DMS79 (cell line): ENCODE results near the gene RGS19.
A peak's percentile ranks its signal among the peaks of the same experiment; 100 is the strongest.
"Not testable (repeated sequence)": the region's sequence is repeated elsewhere in the genome, so short reads cannot be mapped to it uniquely, and the experiment has no call there.

Experiments
- DNase-seq: peaks from one replicate; lab custom pipeline; 2025; lab: John Stamatoyannopoulos, UW

RGS19 gene

DNA sequence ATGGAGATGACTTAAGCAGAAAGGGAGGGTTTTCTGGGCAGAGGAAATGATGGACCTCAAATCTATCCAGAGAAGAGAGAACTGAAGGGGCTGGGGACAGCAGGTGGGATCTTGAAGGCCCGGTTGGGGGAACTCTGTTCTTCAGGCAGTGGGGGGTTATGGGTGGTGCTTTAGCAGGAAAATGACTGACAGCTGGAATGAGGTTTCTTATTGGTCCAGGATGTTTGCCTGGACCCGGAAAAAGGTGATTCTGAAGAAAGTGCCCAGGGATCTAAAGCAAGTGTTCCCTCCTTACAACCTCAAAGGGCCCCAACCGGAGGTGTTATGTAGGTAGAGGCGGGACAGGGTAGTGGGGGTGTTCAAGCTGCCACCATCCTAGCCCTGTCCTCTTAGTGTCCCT, 16.1 kb upstream of the RGS19 start:
- no peak for DNase-seq

DNA sequence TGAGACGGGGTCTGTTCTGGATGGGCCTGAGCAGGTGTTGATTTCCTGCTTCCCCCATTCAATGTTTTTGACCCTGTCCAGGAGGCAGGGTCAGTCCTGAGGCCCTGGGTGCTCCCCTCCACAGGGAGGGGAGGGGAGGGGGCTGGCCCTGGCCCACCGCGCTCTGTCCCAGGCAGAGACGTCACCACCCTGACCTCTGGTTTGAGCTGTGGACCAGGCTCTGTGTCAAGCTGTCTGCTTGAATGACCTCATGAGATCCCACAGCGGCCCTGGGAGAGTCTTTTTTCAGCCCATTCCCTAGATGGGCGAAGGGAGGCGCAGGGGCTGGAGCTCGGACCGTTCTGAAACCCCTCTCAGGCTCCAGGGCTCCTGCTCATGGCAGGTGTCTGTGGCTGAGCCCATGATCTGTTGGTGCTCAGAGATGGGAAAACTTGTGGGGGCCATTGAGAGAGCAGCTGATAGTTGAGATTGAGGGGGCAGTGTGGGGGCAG, 13.7 kb upstream of the RGS19 start:
- DNase-seq, result no peak

- no peak for DNase-seq
Observed at GRCh38 chr20:64092258-64093012, 13.1 kb upstream of the RGS19 start.

GRCh38 chr20:64091770-64092169, 12.5 kb upstream of the RGS19 start:
- DNase-seq, result no peak

DNA sequence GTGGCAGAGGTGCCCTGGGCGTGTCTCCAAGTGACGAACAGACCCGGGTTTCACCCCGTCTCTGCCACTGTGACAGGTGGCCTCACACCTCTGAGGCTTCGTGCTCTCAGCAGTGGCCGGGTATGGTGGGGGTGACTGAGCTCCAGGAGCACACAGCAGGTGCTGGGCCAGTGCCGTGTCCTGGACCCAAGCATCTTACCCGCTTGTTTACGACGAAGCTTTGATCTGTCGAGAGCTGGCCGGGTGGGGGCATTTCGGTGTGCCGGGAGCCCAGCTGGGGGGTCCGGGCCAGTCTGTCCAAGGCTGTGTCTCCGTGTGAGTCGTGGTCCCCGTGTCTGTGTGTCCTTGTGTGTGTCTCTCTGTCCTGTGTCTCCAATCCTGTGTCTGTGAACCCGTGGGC, 12.0 kb upstream of the RGS19 start:
- DNase-seq, result no peak

- peak; percentile 33 for DNase-seq
Observed at GRCh38 chr20:64090165-64090564, 10.8 kb upstream of the RGS19 start.

- not testable (repeated sequence) for DNase-seq
Observed at GRCh38 chr20:64088586-64088985, 9.3 kb upstream of the RGS19 start.

DNA sequence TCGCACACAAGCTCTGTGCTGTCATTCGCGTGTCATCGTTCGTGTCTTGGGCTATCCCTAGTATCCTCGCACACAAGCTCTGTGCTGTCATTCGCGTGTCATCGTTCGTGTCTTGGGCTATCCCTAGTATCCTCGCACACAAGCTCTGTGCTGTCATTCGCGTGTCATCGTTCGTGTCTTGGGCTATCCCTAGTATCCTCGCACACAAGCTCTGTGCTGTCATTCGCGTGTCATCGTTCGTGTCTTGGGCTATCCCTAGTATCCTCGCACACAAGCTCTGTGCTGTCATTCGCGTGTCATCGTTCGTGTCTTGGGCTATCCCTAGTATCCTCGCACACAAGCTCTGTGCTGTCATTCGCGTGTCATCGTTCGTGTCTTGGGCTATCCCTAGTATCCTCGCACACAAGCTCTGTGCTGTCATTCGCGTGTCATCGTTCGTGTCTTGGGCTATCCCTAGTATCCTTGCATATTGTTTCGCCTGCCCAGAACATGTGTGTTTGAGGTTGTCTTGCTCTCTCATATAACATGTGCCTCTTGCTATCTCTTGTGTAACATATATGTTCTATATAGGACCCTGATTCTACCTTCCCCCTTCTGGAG, 8.0 kb upstream of the RGS19 start:
- DNase-seq, result not testable (repeated sequence)

GRCh38 chr20:64086801-64087200, 7.5 kb upstream of the RGS19 start:
- no peak for DNase-seq

DNA sequence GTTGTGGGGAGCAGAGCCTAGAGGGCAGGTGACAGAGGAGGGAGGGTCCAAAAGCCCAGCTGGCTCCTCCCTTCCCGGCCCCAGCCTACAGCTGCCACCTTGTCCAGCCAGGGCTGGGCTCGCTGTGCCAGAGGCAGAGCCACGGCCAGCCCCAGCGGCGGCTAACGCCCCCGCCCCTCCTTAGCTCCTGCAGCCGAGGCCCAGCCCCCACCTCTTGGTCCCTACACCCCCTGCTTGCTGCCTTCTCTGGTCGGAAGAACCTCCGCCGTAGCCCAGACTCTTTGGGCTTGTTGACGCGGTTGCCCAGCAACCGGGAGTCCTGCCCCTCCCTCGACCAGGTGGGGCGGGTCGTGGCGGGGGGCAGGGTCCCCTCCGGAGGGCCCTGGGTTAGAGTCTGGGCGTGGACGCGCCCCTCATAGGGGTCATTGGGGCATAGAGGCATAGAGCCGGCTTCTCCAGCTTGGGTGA, 5.4 kb upstream of the RGS19 start:
- peak; percentile 30 for DNase-seq

GRCh38 chr20:64083804-64084684, 4.7 kb upstream of the RGS19 start, which contains the start of gene LKAAEAR1:
Gene LKAAEAR1 (minus strand): TSS chr20:64084398. CDS start chr20:64084219, 179 bp downstream.
- DNase-seq, result peak; percentile 46

DNA sequence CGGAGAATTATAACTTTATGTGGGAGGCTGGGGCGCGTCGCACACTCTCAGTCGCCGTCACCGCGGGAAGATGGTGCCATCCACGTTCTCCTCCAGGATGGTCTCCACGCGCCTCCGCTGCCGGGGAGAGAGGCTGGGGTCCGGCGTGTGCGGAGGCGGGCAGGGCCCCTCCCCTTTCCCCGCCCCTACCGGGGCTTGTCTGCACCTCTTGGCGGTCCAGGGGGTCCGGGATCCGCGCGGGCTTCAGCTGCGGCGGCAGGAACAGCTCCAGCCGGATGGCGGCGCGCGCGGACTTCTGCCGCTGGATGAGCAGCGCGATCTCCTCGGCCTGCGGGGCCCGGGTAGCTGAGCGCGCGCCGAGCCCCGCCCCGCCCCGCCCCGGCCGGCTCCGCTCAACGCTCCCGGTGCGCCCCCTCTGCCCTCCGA, 4.1 kb upstream of the RGS19 start:
- DNase-seq, result peak; percentile 54

GRCh38 chr20:64082820-64083377, 3.6 kb upstream of the RGS19 start:
- DNase-seq, result no peak

DNA sequence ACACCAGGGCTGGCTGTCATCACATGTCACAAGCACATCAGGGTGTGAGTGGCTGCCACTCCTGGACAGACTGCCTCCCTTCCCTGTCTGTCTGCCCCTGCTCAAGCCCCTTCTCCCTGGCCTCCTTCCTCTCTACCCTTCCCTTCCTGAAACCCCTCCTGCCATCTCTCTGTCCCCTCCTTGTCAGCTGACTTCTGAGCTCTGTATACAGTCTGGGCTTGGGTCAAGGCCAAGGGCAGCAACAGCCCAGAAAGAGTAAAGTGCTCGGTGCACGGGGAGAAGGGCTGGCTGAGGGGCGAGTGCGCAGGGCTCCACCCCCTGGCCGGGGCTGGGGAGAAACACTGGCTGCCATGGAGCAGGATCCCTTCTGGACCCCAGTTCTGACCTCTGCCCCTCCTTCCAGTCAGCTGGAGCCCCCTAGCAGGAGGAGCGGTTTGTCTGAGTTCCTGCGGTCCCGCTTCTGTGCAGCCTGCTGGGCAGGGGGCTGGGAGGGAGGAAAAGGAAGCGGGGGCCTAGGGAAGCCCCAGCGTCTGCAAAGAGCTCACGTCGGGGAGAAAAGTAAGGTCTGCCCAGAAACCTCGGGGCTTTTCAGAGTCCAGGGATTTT, 2.9 kb upstream of the RGS19 start:
- no peak for DNase-seq

- no peak for DNase-seq
Observed at GRCh38 chr20:64081624-64081964, 2.3 kb upstream of the RGS19 start.

DNA sequence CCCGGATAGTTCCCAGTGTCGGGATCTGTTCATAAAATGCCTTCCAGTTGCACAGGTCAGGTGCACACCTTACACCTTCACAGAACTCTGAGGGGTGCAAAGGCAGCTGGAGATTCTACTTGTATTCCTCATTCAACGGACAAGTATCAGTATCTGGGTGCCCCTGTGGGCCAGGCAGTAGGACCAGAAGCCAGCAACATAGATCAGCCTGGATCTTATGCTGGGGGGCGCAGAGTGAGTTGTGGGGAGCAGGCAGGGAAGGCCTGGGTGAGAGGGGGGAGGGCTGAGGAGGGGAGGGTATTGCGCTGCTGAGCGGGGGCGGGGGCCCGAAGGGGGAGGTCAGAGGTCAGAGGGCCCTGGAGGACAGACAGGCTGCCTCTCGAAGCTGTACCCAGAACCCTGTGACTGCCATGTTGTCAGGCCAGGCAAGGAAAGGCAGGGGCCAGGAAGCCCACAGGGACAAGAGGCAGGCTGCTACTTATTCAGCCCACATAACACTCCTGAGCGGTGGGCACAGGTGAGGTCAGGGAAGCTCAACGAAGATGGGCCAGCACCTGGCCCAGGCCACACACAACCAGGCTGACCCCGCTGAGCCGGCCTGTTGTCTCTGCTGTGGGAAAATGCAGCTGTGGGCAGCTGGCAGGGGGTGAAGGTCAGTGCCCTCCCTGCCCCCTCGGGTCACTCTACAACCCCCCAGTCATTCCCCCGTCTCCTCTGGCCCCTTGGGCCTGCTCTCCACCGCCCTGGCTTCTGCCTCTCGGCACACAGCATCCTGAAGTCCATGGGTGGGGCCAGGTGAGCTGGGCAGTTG, 1.7 kb upstream of the RGS19 start:
- no peak for DNase-seq

DNA sequence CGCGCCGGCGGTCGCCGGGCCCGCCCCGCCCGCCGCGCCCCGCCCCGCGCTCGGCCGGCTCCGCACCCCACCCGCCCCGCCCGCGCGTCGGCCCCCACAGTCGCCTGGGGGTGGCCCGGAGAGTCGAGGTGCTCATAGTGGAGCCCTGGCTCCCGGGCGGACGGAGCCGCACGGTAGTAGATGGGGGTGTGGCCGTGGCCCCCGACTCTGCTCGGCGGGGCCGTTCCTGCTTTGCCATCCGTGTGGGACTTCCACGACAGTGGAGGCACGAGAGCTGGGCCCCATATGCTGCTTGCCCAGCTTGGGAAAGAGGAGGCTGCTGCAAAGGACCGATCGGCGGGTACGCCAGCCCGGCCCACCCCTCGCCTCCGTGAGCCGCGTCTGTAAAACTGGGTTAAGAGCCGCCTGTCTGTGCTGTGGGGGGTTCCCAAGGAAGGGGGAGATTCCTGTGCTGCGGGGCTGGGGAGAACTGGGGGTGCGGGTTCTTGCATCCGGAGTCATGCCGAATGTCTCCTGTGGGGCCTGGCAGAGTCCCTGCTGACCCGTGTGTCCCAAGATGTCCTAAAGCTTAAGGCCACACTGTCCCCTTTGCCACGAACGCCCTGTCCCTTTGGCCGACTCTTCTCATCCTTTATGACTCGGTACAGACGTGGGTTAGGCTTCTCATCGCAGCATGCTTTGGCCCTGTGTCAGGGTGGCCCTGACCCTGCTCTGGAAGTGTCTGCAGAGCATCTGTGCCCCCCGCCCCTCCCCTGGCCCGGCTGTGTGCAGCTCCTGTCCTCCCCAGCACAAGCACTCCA, 895 bp upstream of the RGS19 start, which contains the start of gene OPRL1:
OPRL1 (plus strand) TSS at position 70 of the 800 bp plus-strand sequence. CDS start 12,639 bp downstream, outside the sequence.
- no peak for DNase-seq

DNA sequence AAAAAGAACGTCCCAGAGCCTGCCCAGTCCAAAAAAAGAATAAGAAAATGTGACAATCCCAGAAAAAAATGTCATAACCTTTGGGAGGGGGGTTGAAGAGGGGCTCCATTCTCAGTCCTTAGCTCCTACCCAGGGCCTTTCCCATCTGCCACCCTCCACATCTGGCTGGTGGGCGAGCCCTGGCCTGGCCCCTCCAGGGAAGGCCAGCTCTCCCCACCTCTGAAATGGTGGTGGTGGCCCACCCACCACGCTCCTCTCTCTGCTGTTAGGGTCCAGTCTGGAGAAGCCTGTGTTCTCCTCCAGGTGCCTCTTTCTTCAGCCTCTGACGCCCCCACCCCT, 415 bp downstream of the RGS19 start:
- no peak for DNase-seq

GRCh38 chr20:64077876-64078551, 1.3 kb downstream of the RGS19 start:
- peak; percentile 65 for DNase-seq

- DNase-seq, result no peak
Observed at GRCh38 chr20:64077541-64077875, 1.8 kb downstream of the RGS19 start.
